HEK293 (cell line): ENCODE data around the gene CLIC3.
A peak's percentile ranks its signal among the peaks of the same experiment; 100 is the strongest.

Experiments used
- CTCF ChIA-PET: fragments of 350-600 bp; formaldehyde crosslinking; extraction: SDS; loops from one replicate; lab custom pipeline; 2021; ENCODE audit warnings: antibody characterized with exemption; lab: Yijun Ruan, JAX
- POLR2A ChIA-PET: fragments of 300-600 bp; formaldehyde crosslinking; extraction: SDS; loops from one replicate; lab custom pipeline; 2020; ENCODE audit warnings: antibody characterized with exemption, inconsistent platforms; lab: Yijun Ruan, JAX
- H3K27ac ChIP-seq: fragments of 200-500 bp; sonication (Bioruptor generic); 2 replicates; pipeline ENCODE4 v1.5.1; 2014; ENCODE audit warnings: low read depth, low read length, control low read depth, inconsistent platforms; ENCODE audit errors: extremely low read depth
- H3K36me3 ChIP-seq, 2 experiments: fragments of 200-500 bp in 1 of 2; sonication (Bioruptor generic) in 1 of 2; 1 replicate in 1 of 2; 2 replicates in 1 of 2; pipeline ENCODE4 v1.5.1; 2014 to 2017; ENCODE audit warnings: inconsistent platforms in 2 of 2, low read length in 2 of 2; ENCODE audit not compliant: control insufficient read depth in 2 of 2, insufficient read depth in 1 of 2
- H3K4me1 ChIP-seq: fragments of 200-500 bp; sonication (Bioruptor generic); 2 replicates; pipeline ENCODE4 v1.5.1; 2014; ENCODE audit warnings: mild to moderate bottlenecking, low read length, inconsistent platforms; ENCODE audit not compliant: control insufficient read depth, insufficient read depth
- H3K4me3 ChIP-seq: 2 replicates; pipeline ENCODE4 v1.5.1; 2011; ENCODE audit warnings: low read depth, mild to moderate bottlenecking, control low read depth, low read length, moderate library complexity
- H3K9me3 ChIP-seq: fragments of 200-500 bp; sonication (Bioruptor generic); 2 replicates; pipeline ENCODE4 v1.5.1; 2014; ENCODE audit warnings: low read depth, low read length, inconsistent platforms; ENCODE audit not compliant: control insufficient read depth, insufficient read depth
- EGR2 ChIP-seq: fragments of 450-650 bp; formaldehyde crosslinking; IDR thresholded peaks from 2 replicates; pipeline ENCODE4 v1.5.1; 2016; ENCODE audit warnings: low read depth, missing biosample characterization, missing genetic modification characterization
- GLIS2 ChIP-seq: fragments of 450-650 bp; formaldehyde crosslinking; IDR thresholded peaks from 2 replicates; pipeline ENCODE4 v1.5.1; 2016; ENCODE audit warnings: missing biosample characterization, missing genetic modification characterization
- HOXD13 ChIP-seq: sonication (generic); formaldehyde crosslinking; IDR thresholded peaks from 2 replicates; pipeline ENCODE4 v1.8.0; 2022; ENCODE audit warnings: missing genetic modification reagents, borderline replicate concordance
- ZNF112 ChIP-seq: fragments of 450-650 bp; formaldehyde crosslinking; IDR thresholded peaks from 2 replicates; pipeline ENCODE4 v1.5.0; 2017; ENCODE audit warnings: missing biosample characterization, missing genetic modification characterization
- ZNF132 ChIP-seq: fragments of 450-650 bp; formaldehyde crosslinking; IDR thresholded peaks from 2 replicates; pipeline ENCODE4 v1.5.1; 2017; ENCODE audit warnings: missing biosample characterization, missing genetic modification characterization, borderline replicate concordance
- ZNF146 ChIP-seq: fragments of 450-650 bp; formaldehyde crosslinking; IDR thresholded peaks from 2 replicates; pipeline ENCODE4 v1.5.1; 2016; ENCODE audit warnings: missing biosample characterization, missing genetic modification characterization
- ZNF157 ChIP-seq: fragments of 450-650 bp; formaldehyde crosslinking; IDR thresholded peaks from 2 replicates; pipeline ENCODE4 v1.5.1; 2016; ENCODE audit warnings: missing biosample characterization, missing genetic modification characterization
- ZNF433 ChIP-seq: fragments of 450-650 bp; formaldehyde crosslinking; IDR thresholded peaks from 2 replicates; pipeline ENCODE4 v1.5.1; 2016; ENCODE audit warnings: missing biosample characterization, missing genetic modification characterization, low read depth
- ZNF473 ChIP-seq: fragments of 450-650 bp; formaldehyde crosslinking; IDR thresholded peaks from 2 replicates; pipeline ENCODE4 v1.5.1; 2017; ENCODE audit warnings: missing biosample characterization, missing genetic modification characterization
- ZNF510 ChIP-seq: fragments of 450-650 bp; formaldehyde crosslinking; IDR thresholded peaks from 2 replicates; pipeline ENCODE4 v1.5.1; 2018; ENCODE audit warnings: mild to moderate bottlenecking, missing genetic modification characterization, missing biosample characterization; ENCODE audit not compliant: insufficient replicate concordance
- ZNF521 ChIP-seq: fragments of 450-650 bp; formaldehyde crosslinking; IDR thresholded peaks from 2 replicates; pipeline ENCODE4 v1.5.1; 2017; ENCODE audit warnings: missing biosample characterization, mild to moderate bottlenecking, missing genetic modification characterization
- ZNF560 ChIP-seq: fragments of 450-650 bp; formaldehyde crosslinking; IDR thresholded peaks from 2 replicates; pipeline ENCODE4 v1.5.1; 2017; ENCODE audit warnings: missing biosample characterization, missing genetic modification characterization, borderline replicate concordance
- ZNF623 ChIP-seq: fragments of 450-650 bp; formaldehyde crosslinking; IDR thresholded peaks from 2 replicates; pipeline ENCODE4 v1.5.1; 2016; ENCODE audit warnings: missing biosample characterization, missing genetic modification characterization
- ZNF664 ChIP-seq: fragments of 450-650 bp; formaldehyde crosslinking; IDR thresholded peaks from 2 replicates; pipeline ENCODE4 v1.5.1; 2016; ENCODE audit warnings: missing biosample characterization, missing genetic modification characterization
- ZNF701 ChIP-seq: fragments of 450-650 bp; formaldehyde crosslinking; IDR thresholded peaks from 2 replicates; pipeline ENCODE4 v1.5.1; 2016; ENCODE audit warnings: missing biosample characterization, missing genetic modification characterization
- ZNF776 ChIP-seq: fragments of 450-650 bp; formaldehyde crosslinking; IDR thresholded peaks from 2 replicates; pipeline ENCODE4 v1.5.0; 2017; ENCODE audit warnings: missing biosample characterization, missing genetic modification characterization, borderline replicate concordance
- ZNF777 ChIP-seq: fragments of 450-650 bp; formaldehyde crosslinking; IDR thresholded peaks from 2 replicates; pipeline ENCODE4 v1.5.1; 2017; ENCODE audit warnings: missing biosample characterization, missing genetic modification characterization, borderline replicate concordance
- TF ChIP-seq, protein P1 (sequence below): fragments of 450-650 bp; formaldehyde crosslinking; conservative IDR thresholded peaks from 2 replicates; pipeline ENCODE4 v1.5.1; 2016; ENCODE audit warnings: low read depth, missing biosample characterization, missing genetic modification characterization
- TF ChIP-seq, protein P2 (sequence below): fragments of 450-650 bp; formaldehyde crosslinking; IDR thresholded peaks from 2 replicates; pipeline ENCODE4 v1.5.0; 2017; ENCODE audit warnings: missing biosample characterization, missing genetic modification characterization, borderline replicate concordance

The CLIC3 gene

DNA sequence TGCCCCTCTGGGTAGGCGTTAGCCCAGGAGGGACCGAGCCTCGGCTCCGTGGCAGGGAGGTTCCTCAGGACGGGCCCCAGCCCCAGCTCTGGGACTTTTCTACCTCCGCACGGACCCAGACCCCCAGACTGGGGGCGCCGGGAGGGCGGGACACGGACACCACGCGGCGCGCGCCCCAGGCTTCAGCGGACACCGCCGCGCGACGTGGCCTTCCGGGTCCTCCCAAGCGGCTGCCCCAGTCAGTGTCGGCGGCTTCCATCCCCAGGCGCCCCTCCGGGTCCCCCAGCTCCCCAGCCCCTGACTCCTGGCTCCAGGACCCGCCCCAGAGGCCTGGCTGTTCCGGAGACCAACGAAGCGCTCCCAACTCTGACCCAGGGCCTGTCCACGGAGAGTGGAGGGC is 10.5 kb downstream of the CLIC3 start (continued):
- TF ChIP-seq, protein P1, sequence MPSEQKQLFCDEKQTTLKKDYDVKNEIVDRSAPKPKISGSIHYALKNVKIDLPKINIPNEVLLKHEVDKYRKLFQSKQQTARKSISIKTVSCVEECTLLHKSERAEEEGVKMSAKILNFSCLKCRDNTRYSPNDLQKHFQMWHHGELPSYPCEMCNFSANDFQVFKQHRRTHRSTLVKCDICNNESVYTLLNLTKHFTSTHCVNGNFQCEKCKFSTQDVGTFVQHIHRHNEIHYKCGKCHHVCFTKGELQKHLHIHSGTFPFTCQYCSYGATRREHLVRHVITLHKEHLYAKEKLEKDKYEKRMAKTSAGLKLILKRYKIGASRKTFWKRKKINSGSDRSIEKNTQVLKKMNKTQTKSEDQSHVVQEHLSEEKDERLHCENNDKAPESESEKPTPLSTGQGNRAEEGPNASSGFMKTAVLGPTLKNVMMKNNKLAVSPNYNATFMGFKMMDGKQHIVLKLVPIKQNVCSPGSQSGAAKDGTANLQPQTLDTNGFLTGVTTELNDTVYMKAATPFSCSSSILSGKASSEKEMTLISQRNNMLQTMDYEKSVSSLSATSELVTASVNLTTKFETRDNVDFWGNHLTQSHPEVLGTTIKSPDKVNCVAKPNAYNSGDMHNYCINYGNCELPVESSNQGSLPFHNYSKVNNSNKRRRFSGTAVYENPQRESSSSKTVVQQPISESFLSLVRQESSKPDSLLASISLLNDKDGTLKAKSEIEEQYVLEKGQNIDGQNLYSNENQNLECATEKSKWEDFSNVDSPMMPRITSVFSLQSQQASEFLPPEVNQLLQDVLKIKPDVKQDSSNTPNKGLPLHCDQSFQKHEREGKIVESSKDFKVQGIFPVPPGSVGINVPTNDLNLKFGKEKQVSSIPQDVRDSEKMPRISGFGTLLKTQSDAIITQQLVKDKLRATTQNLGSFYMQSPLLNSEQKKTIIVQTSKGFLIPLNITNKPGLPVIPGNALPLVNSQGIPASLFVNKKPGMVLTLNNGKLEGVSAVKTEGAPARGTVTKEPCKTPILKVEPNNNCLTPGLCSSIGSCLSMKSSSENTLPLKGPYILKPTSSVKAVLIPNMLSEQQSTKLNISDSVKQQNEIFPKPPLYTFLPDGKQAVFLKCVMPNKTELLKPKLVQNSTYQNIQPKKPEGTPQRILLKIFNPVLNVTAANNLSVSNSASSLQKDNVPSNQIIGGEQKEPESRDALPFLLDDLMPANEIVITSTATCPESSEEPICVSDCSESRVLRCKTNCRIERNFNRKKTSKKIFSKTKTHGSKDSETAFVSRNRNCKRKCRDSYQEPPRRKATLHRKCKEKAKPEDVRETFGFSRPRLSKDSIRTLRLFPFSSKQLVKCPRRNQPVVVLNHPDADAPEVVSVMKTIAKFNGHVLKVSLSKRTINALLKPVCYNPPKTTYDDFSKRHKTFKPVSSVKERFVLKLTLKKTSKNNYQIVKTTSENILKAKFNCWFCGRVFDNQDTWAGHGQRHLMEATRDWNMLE = no peak

DNA sequence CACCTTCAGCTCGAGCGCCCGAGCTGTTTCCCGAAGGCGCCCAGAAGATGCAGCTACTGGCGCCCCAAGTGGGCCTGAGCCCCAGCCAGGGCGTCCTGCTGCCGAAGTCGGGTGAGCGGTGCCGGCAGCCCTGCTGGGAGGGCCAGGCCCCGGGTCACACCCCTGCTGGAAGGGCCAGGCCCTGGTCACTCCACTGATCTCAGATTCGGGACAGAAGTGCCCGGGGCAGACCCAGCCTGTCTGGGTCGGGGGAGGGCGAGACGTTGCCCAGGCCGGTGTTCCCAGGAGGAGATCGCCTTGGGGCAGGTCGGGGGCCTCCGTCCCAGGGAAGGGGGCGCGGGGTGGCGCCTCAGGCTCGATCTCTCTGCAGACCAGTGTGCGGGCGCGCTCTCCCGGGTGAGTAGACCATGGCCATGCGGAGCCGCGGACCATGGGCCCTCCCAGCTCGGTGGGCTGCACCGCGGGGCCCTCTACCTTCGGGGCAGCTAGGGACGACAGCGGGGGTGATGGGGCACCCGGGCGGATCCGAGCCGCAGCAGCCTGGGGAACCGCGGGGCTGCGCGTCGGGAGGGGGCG is 11.3 kb downstream of the CLIC3 start:
- POLR2A ChIA-PET = no interaction called here
- Histone ChIP-seq H3K4me1 (no peaks in the 10 kb centered on the region), H3K36me3 (no peaks in the 10 kb centered on the region), H3K9me3 (no peaks in the 10 kb centered on the region), H3K27ac (no peak overlapping the region), H3K4me3 (no peak overlapping the region)
- CTCF ChIA-PET = no interaction called here
- no peak for TF ChIP-seq EGR2 (tag by site-specific recombination)
- TF ChIP-seq ZNF701 (tag by site-specific recombination) = no peak
- no peak for TF ChIP-seq ZNF112 (tag by site-specific recombination)

DNA sequence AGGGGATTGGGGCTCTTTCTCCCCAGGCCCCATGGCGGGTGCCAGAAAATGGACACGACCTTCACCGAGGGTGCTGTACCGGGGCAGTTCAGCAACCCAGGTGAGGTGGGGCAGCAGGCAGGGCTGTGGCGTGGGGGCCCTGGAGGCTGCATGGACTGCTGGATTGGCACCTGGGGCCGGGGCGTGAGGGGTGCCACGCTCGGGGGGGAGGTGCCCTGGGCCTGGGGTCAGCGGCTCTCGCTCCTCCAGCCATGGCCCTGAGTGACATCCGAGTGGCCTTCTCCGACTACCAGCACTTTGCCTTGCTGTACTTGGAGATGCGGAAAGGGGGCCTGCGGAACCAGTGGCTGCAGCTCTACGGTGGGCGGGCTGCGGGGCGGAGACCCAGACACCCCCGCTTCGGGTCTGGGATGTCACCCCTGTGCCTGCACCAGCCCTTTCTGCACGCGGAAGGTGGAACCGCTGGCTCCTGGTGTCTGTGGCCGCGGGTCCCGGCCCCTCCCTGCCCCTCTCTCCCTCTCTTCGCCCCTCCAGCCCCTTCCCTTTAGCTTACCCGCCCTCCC is 11.8 kb downstream of the CLIC3 start:
- CTCF ChIA-PET = no interaction called here
- no peaks in the 10 kb centered on the region for H3K36me3 ChIP-seq
- no peaks in the 10 kb centered on the region for H3K4me1 ChIP-seq
- H3K27ac ChIP-seq = no peak overlapping the region
- no peaks in the 10 kb centered on the region for H3K9me3 ChIP-seq
- no peak for TF ChIP-seq ZNF146 (tag by site-specific recombination)
- H3K4me3 ChIP-seq = no peak overlapping the region
- POLR2A ChIA-PET = no interaction called here

DNA sequence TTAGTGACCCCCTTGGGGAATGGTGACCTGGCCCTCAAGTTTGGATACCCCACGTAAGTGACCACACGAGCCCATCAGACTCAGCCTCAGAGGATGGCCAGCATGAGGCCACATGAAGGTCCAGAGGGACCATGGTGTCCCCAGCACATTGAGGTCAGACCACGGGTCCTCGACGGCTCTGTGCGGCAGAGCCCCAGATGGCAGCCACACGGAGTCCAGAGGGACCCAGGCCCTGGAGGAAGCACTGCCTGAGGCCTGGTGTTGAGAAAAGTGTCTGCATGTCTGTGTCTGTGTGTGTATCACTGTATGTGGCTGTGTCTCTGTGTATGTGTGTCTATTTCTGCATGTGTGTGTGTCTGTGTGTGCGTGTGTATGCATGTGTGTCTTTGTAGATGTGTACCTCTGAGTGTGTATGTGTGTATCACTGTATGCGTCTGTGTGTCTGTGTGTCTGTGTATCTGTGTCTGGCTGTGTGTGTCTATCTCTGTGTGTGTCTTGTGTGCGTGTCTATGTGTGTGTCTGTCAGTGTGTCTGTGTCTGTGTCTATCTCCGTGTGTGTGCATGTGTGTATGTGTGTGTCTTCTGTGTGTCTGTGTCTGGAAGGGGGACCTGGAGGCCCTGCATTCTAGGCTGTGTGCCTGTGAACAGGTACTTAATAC is 12.6 kb downstream of the CLIC3 start:
- Histone ChIP-seq H3K4me3 (no peak overlapping the region), H3K4me1 (no peaks in the 10 kb centered on the region), H3K36me3 (no peaks in the 10 kb centered on the region), H3K9me3 (no peaks in the 10 kb centered on the region), H3K27ac (no peak overlapping the region)
- ChIA-PET POLR2A (no interaction called here), CTCF (no interaction called here)
- TF ChIP-seq ZNF777 (tag by site-specific recombination) = 0 out of 2 replicates have a peak, but pooled peaks have one; percentile 47
- TF ChIP-seq ZNF132 (tag by site-specific recombination) = no peak
- 0 out of 2 replicates have a peak, but pooled peaks have one; percentile 54 for TF ChIP-seq ZNF473 (tag by site-specific recombination)
- TF ChIP-seq GLIS2 (tag by site-specific recombination) = no peak
- no peak for TF ChIP-seq ZNF664
- no peak for TF ChIP-seq ZNF157 (tag by site-specific recombination)
- TF ChIP-seq ZNF510 (tag by site-specific recombination) = no peak
- no peak for TF ChIP-seq ZNF560
- TF ChIP-seq HOXD13 (CRISPR knock-in tag) = no peak
- TF ChIP-seq, protein P2, sequence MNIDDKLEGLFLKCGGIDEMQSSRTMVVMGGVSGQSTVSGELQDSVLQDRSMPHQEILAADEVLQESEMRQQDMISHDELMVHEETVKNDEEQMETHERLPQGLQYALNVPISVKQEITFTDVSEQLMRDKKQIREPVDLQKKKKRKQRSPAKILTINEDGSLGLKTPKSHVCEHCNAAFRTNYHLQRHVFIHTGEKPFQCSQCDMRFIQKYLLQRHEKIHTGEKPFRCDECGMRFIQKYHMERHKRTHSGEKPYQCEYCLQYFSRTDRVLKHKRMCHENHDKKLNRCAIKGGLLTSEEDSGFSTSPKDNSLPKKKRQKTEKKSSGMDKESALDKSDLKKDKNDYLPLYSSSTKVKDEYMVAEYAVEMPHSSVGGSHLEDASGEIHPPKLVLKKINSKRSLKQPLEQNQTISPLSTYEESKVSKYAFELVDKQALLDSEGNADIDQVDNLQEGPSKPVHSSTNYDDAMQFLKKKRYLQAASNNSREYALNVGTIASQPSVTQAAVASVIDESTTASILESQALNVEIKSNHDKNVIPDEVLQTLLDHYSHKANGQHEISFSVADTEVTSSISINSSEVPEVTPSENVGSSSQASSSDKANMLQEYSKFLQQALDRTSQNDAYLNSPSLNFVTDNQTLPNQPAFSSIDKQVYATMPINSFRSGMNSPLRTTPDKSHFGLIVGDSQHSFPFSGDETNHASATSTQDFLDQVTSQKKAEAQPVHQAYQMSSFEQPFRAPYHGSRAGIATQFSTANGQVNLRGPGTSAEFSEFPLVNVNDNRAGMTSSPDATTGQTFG (tag by site-specific recombination) = peak; percentile 74; the same call in 1 of the 2 replicates
- no peak for TF ChIP-seq ZNF146 (tag by site-specific recombination)
- no peak for TF ChIP-seq ZNF433 (tag by site-specific recombination)
- peak; percentile 69; the same call in 1 of the 2 replicates for TF ChIP-seq ZNF776 (tag by site-specific recombination)
- TF ChIP-seq ZNF623 (tag by site-specific recombination) = no peak
- 0 out of 2 replicates have a peak, but pooled peaks have one; percentile 35 for TF ChIP-seq ZNF521
